Lower leg skin (tissue), 4 donors: ENCODE data around the gene VEZT. TPM values are rescaled to one million over a fixed set of nuclear protein-coding genes. Genes with fewer than 3 reads are reported as not detected.

Experiments
- DNase-seq, 2 donors: peaks; one replicate each; pipeline ENCODE4 v3.0.0-alpha.2; 2019; ENCODE audit warnings: low spot score in 2 of 2
- H3K4me3 ChIP-seq: fragments of 200-600 bp; sonication (generic); 2 replicates; pipeline ENCODE4 v1.5.1; 2017; ENCODE audit warnings: mild to moderate bottlenecking, low read depth; ENCODE audit not compliant: poor library complexity, severe bottlenecking
- POLR2A ChIP-seq, 2 donors: fragments of 450-650 bp; IDR thresholded peaks; one replicate each; pipeline ENCODE4 v1.6.1; 2016 to 2017; ENCODE audit warnings: antibody characterized with exemption in 2 of 2, mild to moderate bottlenecking in 1 of 2, moderate library complexity in 1 of 2
- WGBS, 2 donors: methylation state at CpG; one replicate each; pipeline ENCODE4 v1.1.5; 2018; 5-methylcytosine and 5-hydroxymethylcytosine counted together
- intact Hi-C: fragments of 100-400 bp; cut with DNase I; formaldehyde crosslinking; loops from one replicate; pipeline ENCODE4 v1.15.0; 2023; ENCODE audit warnings: low total_unique reads
- total RNA-seq, 4 donors: library from RNA; depleted of rRNA; stranded (reverse); fragments of >200 nt; gene quantifications; one replicate each; pipeline ENCODE4 v1.1.0, GENCODE V29; 2016
- TF ChIP-seq, protein P1 (sequence below), 3 donors: fragments of 450-650 bp; IDR thresholded peaks; one replicate each; pipeline ENCODE4 v1.5.1; 2016; ENCODE audit warnings: antibody characterized with exemption in 3 of 3, mild to moderate bottlenecking in 3 of 3, moderate library complexity in 2 of 3

Gene VEZT
- total RNA-seq, 4 donors from 2014 or later = 40.6 to 95.9 (median 46.4) TPM

DNA sequence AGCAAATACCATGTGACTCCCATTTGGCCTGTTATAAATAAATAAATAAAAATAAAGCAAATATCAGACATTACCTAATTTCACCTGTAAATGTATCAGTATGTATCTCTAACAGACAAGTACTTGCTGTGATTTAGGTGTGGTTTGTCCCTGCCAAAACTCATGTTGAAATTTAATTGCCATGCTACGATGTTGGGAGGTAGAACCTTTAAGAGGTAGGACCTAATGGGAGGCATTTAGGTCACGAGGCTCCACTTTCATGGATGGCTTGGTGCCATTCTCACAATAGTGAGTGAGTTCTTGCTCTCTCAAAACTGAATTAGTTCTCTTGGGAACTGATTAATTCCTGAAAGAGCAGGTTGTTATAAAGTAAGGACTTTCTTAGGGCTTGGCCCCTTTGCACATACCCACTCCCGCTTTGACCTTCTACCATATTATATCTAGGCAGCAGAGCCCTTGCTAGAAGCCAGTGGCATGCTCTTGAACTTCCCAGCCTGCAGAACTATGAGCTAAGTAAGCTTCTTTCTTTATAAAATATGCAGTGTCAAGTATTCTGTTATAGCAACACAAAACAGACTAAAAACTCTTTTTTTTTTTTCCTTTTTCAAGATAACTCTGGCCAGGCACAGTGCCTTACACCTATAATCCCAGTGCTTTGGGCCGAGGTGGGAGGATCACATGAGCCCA, 26.0 kb downstream of the VEZT start:
- DNase-seq = no peak
- intact Hi-C loops = no loop called here
- WGBS, 2 donors = 84 to 97% methylated on average over 4 of the region's 4 CpGs
- no peak overlapping the region for H3K4me3 ChIP-seq
- no peak for TF ChIP-seq POLR2A (IDR thresholded peaks at IDR 0.05)
- TF ChIP-seq, protein P1, sequence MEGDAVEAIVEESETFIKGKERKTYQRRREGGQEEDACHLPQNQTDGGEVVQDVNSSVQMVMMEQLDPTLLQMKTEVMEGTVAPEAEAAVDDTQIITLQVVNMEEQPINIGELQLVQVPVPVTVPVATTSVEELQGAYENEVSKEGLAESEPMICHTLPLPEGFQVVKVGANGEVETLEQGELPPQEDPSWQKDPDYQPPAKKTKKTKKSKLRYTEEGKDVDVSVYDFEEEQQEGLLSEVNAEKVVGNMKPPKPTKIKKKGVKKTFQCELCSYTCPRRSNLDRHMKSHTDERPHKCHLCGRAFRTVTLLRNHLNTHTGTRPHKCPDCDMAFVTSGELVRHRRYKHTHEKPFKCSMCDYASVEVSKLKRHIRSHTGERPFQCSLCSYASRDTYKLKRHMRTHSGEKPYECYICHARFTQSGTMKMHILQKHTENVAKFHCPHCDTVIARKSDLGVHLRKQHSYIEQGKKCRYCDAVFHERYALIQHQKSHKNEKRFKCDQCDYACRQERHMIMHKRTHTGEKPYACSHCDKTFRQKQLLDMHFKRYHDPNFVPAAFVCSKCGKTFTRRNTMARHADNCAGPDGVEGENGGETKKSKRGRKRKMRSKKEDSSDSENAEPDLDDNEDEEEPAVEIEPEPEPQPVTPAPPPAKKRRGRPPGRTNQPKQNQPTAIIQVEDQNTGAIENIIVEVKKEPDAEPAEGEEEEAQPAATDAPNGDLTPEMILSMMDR (IDR thresholded peaks at IDR 0.05) = no peak

DNA sequence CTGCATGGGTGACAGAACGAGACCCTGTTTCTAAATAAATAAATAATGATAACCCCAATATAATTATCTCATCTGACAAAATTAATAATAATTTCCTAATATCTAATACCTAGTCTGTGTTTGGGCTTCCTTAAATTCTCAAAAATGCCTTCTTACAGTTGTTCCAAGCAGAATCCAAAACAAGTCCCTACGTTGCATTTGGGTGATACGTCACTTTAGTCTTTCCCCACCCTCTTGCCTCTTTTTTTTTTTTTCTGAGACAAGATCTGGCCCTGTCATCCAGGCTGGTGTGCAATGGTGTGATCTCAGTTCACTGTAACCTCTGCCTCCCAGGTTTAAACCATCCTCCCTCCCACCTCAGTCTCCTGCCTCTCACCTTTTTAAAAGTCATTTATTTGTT, 26.7 kb downstream of the VEZT start:
- no peak overlapping the region for H3K4me3 ChIP-seq
- intact Hi-C loops = no loop called here
- TF ChIP-seq, protein P1 (IDR thresholded peaks at IDR 0.05) = no peak
- no peak for TF ChIP-seq POLR2A (IDR thresholded peaks at IDR 0.05)
- no peak for DNase-seq
- 73 to 85% methylated on average over 3 of the region's 3 CpGs for WGBS, 2 donors

DNA sequence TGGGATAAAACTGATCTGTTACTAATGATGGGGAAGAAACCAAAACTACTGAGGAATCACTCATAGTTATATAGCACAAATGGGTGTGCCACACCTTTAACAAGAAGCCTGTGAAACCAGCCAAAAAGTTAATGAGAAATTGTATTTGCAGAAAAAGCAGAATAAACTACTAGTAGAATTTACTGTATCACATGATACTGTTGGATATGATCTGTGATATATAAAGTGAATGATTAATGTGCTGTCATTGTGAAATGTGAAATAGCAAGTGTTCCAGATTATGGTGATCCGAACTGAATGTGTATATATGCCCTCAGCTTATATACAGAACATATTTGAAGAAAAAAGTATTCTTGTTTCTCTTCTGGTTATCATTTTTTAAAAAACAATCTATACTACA, 30.5 kb downstream of the VEZT start:
- no peak for DNase-seq
- intact Hi-C loops = no loop called here
- no peak overlapping the region for H3K4me3 ChIP-seq
- WGBS, 2 donors = 65 to 68% methylated on average over 1 of the region's 1 CpG
- TF ChIP-seq POLR2A (IDR thresholded peaks at IDR 0.05) = no peak
- TF ChIP-seq, protein P1 (IDR thresholded peaks at IDR 0.05) = no peak

- TF ChIP-seq POLR2A (IDR thresholded peaks at IDR 0.05) = no peak
- TF ChIP-seq, protein P1 (IDR thresholded peaks at IDR 0.05) = no peak
- intact Hi-C loops = no loop called here
- H3K4me3 ChIP-seq = no peak overlapping the region
- DNase-seq = no peak
- WGBS, 2 donors = 79 to 82% methylated on average over 8 of the region's 8 CpGs
These were observed 31.2 kb downstream of the VEZT start for GRCh38 chr12:95248604-95249360.

DNA sequence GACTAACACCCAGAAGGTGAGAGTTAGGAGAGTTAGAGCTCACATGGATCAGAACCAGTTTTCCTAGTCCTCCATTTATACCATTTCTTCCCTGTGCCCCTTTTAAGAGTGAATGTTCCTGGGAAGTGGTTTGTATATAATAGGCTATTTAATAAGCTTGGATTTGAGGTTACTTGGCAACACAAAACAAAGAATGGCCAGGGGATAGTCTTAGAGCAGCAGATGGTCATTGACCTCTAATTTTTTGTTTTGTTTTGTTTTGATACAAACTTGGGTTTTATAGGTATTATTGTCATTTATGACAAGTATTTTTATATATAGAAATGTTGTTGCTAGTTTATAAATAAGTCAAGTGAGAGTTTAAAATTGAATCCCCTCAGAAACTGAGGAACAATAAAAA, 35.8 kb downstream of the VEZT start:
- TF ChIP-seq POLR2A (IDR thresholded peaks at IDR 0.05) = no peak
- TF ChIP-seq, protein P1 (IDR thresholded peaks at IDR 0.05) = no peak
- intact Hi-C loops = no loop called here

More for the DNA sequence above, 35.8 kb downstream of the VEZT start:
- DNase-seq = no peak
- H3K4me3 ChIP-seq = no peak overlapping the region
